ENCODE data around the gene TEDC2.
"Not testable (repeated sequence)": the region's sequence is repeated elsewhere in the genome, so short reads cannot be mapped to it uniquely, and the experiment has no call there.

TEDC2 gene

DNA sequence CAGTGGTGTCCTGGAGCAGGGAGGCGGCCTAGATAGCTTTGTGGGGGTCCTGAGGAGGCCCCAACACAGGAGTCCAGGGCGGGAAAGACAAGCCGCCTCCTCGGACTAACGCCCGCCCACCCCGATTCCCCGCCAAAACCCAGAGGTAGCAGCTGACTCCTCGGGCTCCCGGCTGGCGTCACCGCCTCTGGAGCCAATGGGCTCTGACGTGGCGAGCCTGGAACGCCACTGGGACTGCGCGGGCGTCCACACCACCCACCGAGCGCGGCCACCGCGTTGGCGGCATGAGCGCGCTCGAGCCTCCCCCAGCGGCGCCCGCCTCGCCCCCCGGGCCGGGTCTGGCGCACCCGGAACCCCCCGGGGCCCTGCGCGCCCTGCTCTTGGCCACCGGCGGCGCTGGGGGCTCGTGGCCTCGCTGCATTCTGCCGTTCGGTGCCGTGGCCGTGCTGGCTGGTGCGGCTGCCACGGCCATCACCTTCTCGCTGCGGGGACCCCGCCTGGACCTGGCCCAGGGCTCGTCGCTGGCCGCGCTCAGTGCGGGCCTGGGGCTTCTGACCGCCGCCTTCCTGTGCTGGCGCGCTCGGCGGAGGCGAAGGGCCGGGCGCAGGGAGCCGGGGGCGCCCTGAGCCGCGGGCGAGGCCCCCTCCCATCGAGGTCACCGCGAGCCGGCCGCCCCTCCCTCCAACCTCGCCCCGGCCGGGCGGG, 7.8 kb downstream of the TEDC2 start:
- FAIRE-seq = no peak

DNA sequence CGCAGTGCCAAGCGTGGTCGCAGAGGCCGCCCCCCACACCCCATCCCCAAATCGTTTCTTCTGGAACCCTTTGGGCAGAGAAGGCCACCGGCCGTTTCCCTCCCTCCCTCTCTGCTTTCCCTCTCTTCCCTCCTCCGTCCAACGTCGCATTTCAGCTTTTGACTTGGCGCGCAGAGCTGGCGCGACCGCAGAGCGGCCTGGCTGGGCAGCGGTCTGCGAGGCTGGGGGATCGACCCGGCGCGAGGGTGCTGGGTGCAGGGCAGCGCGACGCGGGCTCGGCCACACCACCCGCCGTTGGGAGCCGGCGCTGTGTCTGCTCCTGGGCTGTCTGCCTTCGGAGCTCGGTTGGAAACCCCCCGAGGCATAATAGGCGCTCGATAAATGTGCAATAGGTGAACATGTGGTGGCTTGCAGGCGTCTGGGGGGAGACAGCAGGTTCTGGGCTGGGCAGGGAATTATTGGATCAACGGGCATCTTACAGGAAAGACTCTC, 8.4 kb downstream of the TEDC2 start:
- FAIRE-seq = no peak

DNA sequence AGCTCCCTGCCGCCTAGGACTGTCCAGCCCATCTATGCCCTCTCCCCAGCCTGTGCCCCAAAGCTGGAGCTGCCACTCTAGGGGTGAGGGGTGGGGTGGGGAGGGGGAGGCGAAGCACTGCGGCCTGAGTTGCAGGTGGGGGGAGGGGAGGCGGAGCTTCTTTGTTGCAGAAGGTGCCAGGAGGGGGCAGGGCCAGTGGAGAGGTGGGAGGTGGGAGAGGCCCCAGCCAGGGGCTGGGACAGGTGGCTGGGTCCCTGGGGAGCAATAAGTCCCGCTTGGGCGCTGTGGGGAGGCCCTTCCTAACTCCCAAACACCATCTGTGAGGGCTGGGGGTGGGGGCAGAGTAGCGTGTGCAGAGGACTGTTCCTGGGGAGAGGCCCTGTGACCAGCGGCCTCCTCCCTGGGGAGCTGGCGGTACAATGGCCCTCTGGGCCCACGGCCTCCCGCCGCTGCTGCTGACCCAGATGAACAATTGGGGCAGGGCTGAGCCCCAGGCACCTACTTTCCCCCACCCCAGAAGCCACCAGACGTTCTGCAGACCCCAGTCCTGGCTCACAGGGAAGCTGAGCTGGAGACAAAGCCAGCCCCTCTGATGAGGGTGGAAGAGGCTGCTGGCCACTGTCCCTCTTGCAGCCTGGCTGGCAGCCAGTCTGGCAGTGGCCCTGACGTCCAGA, 9.0 kb downstream of the TEDC2 start:
- no peak for FAIRE-seq

GRCh38 chr16:2469399-2470233, 9.7 kb downstream of the TEDC2 start:
- FAIRE-seq = no peak

DNA sequence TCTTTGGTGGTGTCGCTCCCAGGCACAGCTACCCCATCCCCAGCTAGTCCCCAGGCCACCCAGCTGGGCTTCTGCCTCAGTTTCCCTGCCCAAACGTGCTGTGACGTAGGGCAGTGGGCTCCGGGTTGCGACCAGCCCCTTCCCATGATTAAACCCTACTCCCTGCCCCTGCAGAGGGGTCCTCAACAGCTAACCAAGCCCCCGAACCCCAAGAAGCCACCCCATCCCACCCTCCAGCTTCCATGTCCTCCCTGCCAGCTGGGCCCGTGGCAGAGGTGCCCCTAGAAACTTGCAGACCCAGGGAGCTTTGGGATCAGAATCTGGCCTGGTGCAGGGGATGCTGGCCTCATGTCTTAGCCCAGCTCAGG, 10.3 kb downstream of the TEDC2 start:
- FAIRE-seq = no peak

GRCh38 chr16:2470603-2471015, 10.7 kb downstream of the TEDC2 start:
- no peak for FAIRE-seq

GRCh38 chr16:2471016-2471652, 11.2 kb downstream of the TEDC2 start, which contains the start of gene NTN3:
Gene NTN3, plus strand, starts transcription at chr16:2471297. Its CDS starts 405 bp downstream, at chr16:2471702.
- FAIRE-seq = no peak

GRCh38 chr16:2471653-2472487, 12.0 kb downstream of the TEDC2 start:
- no peak for FAIRE-seq

DNA sequence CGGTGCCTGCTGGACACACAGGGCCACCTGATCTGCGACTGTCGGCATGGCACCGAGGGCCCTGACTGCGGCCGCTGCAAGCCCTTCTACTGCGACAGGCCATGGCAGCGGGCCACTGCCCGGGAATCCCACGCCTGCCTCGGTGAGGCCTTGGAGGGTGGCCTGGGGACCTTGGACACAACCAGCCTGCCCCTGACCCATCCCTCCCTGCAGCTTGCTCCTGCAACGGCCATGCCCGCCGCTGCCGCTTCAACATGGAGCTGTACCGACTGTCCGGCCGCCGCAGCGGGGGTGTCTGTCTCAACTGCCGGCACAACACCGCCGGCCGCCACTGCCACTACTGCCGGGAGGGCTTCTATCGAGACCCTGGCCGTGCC, 12.6 kb downstream of the TEDC2 start:
- no peak for FAIRE-seq

DNA sequence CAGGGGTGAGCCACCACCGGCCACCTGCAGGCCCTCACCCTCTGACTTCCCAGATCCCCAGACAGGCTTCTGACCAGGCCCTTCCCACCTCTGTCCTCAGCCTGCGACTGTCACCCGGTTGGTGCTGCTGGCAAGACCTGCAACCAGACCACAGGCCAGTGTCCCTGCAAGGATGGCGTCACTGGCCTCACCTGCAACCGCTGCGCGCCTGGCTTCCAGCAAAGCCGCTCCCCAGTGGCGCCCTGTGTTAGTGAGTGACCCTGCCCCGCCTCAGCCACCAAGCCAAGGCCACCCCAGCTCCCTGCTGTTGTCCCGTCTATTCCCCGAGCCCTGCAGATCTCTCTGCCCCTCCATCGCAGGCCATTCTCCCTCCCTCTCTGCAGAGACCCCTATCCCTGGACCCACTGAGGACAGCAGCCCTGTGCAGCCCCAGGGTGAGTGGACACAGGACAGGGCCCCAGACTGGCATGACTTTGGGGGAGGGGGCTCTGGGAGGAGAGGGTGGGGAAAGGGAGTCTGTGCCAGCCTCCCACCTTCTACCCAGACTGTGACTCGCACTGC, 13.1 kb downstream of the TEDC2 start:
- FAIRE-seq = no peak

- no peak for FAIRE-seq
Measured at GRCh38 chr16:2473446-2473926, 13.6 kb downstream of the TEDC2 start.

- no peak for FAIRE-seq
Measured at GRCh38 chr16:2473999-2474876, 14.3 kb downstream of the TEDC2 start.

GRCh38 chr16:2474877-2475412, 15.0 kb downstream of the TEDC2 start, which contains the start of gene TBC1D24:
Gene TBC1D24, plus strand, starts transcription at chr16:2475127. Its CDS starts 21,022 bp downstream, at chr16:2496149.
- no peak for FAIRE-seq

- no peak for FAIRE-seq
Measured at GRCh38 chr16:2475413-2476344, 15.8 kb downstream of the TEDC2 start.

DNA sequence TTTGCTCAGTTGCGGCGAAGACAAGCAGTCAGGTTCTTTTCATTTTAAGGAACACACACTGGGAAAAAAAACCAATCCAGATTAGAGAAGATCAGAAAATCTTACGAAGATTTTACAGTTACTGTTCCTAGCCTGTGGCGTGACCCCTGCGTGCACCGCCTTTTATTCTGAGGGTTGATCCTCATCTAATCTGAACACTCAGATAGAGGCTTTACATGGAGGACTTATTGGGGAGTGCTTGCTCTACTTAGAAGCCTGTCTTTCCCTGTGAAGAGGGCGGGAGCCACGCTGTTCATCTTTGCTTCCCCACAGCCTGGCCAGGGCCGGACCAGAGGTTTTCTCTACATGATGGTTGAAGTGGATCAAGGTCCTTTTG, 16.4 kb downstream of the TEDC2 start:
- FAIRE-seq = no peak

DNA sequence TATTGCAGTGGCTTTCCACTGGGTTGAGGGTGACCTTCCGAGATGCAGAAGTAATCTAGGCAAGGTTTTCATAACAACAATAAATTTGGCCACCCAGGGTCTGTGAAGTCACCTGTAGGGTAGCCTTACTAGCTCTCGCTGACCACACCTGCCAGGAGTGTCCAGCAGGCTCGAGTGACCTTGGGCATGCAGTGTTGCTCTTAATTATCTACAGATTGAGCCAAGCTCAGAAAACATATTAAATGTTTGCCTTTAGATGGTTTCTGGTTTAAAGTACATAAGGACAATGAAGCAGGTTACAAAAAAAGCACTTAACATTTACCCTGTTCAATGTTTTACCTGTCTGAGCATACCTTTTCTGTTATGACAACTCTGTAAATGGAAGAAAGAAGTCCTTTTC, 16.8 kb downstream of the TEDC2 start:
- FAIRE-seq = no peak

DNA sequence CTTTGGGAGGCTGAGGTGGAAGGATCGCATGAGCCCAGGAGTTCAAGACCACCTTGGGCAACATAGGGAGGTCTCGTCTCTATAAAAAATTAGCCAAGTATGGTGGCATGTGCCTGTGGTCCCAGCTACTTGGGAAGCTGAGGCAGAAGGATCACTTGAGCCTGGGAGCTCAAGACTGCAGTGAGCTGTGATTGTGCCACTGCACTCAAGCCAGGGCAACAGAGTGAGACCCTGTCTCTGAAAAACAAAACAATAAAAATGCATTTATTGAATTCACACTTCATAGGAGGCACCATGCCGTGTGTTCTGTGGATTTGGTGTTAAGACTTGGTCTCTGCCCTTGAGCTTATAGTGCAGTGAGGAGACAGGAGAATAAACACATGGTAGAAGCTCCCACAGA, 17.4 kb downstream of the TEDC2 start:
- FAIRE-seq = no peak

- no peak for FAIRE-seq
Measured at GRCh38 chr16:2478279-2478678, 18.4 kb downstream of the TEDC2 start.

- FAIRE-seq = not testable (repeated sequence)
Measured at GRCh38 chr16:2479996-2480395, 20.1 kb downstream of the TEDC2 start.
